OCI-LY7 (cell line): ENCODE results near the gene ATP6V0D1.

Experiments used
- EZH2phosphoT487 ChIP-seq: fragments of 200-600 bp; sonication (generic); IDR thresholded peaks from 2 replicates; pipeline ENCODE4 v1.6.1; 2018; ENCODE audit warnings: low read depth, borderline replicate concordance, mild to moderate bottlenecking, mixed run types, antibody characterized with exemption, low read length, moderate library complexity, mixed read lengths
- TF ChIP-seq, protein P1 (sequence below): fragments of 200-600 bp; sonication (generic); conservative IDR thresholded peaks from 2 replicates; pipeline ENCODE4 v1.5.1; 2014; ENCODE audit warnings: mild to moderate bottlenecking, antibody characterized with exemption, low read length, moderate library complexity, mixed read lengths

DNA sequence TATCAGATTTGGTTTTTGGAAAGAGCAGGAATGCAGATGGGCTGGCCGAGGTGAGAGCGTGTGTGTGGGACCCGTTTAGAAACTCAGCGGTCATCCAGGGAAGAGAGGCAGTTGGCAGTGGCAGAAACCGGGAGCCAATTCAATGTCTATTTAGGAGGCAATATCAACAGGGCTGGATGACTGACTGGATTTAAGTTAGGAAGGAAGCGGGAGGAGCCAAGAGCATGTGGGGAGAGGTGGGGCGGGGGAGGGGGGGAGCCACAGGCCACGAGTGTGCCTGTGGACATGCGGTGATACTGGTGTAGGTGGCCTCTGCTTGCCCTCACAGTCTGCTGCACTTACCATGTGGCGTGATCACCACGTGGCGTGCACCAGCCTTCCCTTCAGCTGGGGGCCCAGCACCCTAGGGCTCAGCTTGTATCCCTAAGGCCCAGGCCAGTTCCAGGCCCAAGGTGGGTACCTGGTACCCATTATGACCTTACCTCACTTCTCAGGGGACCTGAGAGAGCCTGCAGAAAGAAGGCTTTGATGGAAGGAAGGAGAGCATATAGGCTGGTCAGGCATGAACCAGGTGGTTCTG is 76.9 kb downstream of the ATP6V0D1 start:
- TF ChIP-seq, protein P1, sequence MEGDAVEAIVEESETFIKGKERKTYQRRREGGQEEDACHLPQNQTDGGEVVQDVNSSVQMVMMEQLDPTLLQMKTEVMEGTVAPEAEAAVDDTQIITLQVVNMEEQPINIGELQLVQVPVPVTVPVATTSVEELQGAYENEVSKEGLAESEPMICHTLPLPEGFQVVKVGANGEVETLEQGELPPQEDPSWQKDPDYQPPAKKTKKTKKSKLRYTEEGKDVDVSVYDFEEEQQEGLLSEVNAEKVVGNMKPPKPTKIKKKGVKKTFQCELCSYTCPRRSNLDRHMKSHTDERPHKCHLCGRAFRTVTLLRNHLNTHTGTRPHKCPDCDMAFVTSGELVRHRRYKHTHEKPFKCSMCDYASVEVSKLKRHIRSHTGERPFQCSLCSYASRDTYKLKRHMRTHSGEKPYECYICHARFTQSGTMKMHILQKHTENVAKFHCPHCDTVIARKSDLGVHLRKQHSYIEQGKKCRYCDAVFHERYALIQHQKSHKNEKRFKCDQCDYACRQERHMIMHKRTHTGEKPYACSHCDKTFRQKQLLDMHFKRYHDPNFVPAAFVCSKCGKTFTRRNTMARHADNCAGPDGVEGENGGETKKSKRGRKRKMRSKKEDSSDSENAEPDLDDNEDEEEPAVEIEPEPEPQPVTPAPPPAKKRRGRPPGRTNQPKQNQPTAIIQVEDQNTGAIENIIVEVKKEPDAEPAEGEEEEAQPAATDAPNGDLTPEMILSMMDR: no peak
- no peak for TF ChIP-seq EZH2phosphoT487
